ENCODE measurements around the gene PGA5.

Gene PGA5

GRCh38 chr11:61270354-61271076, 29.5 kb downstream of the PGA5 start:
- Histone ChIP-seq H3K4me3 (ENCODE audit: low read depth, low read length) (no peak overlapping the region), H3K9me3 (ENCODE audit: control insufficient read depth, insufficient read depth, low read length) (no peaks in the 10 kb centered on the region), H3K27me3 (ENCODE audit: control insufficient read depth, insufficient read depth, low read length) (no peaks in the 10 kb centered on the region), H3K27ac (ENCODE audit: low read depth, low read length) (no peak overlapping the region), H3K4me1 (ENCODE audit: control insufficient read depth, insufficient read depth, low read length) (no peaks in the 10 kb centered on the region), H3K9ac (ENCODE audit: low read depth, low read length) (no peak overlapping the region), H3K36me3 (ENCODE audit: control insufficient read depth, insufficient read depth, low read length) (peaks cover 40% of the 10 kb centered on the region)

- H3K27ac ChIP-seq (ENCODE audit: low read depth, low read length), result no peak overlapping the region
- H3K27me3 ChIP-seq (ENCODE audit: control insufficient read depth, insufficient read depth, low read length), result no peaks in the 10 kb centered on the region
- H3K36me3 ChIP-seq (ENCODE audit: control insufficient read depth, insufficient read depth, low read length), result peaks cover 48% of the 10 kb centered on the region
- no peaks in the 10 kb centered on the region for H3K9me3 ChIP-seq (ENCODE audit: control insufficient read depth, insufficient read depth, low read length)
- H3K4me1 ChIP-seq (ENCODE audit: control insufficient read depth, insufficient read depth, low read length), result no peaks in the 10 kb centered on the region
- H3K9ac ChIP-seq (ENCODE audit: low read depth, low read length), result no peak overlapping the region
- H3K4me3 ChIP-seq (ENCODE audit: low read depth, low read length), result no peak overlapping the region
These were observed 31.8 kb downstream of the PGA5 start for GRCh38 chr11:61272731-61273130.

- H3K9me3 ChIP-seq (ENCODE audit: control insufficient read depth, insufficient read depth, low read length), result no peaks in the 10 kb centered on the region
- no peak overlapping the region for H3K27ac ChIP-seq (ENCODE audit: low read depth, low read length)
- H3K4me1 ChIP-seq (ENCODE audit: control insufficient read depth, insufficient read depth, low read length), result no peaks in the 10 kb centered on the region
- no peak overlapping the region for H3K4me3 ChIP-seq (ENCODE audit: low read depth, low read length)
- H3K36me3 ChIP-seq (ENCODE audit: control insufficient read depth, insufficient read depth, low read length), result peaks cover 55% of the 10 kb centered on the region
- no peak overlapping the region for H3K9ac ChIP-seq (ENCODE audit: low read depth, low read length)
- H3K27me3 ChIP-seq (ENCODE audit: control insufficient read depth, insufficient read depth, low read length), result no peaks in the 10 kb centered on the region
These were observed 32.5 kb downstream of the PGA5 start for GRCh38 chr11:61273178-61274078.

GRCh38 chr11:61274084-61274483, 33.1 kb downstream of the PGA5 start:
- H3K36me3 ChIP-seq (ENCODE audit: control insufficient read depth, insufficient read depth, low read length), result peaks cover 57% of the 10 kb centered on the region
- H3K27ac ChIP-seq (ENCODE audit: low read depth, low read length), result no peak overlapping the region
- H3K4me1 ChIP-seq (ENCODE audit: control insufficient read depth, insufficient read depth, low read length), result no peaks in the 10 kb centered on the region
- no peaks in the 10 kb centered on the region for H3K27me3 ChIP-seq (ENCODE audit: control insufficient read depth, insufficient read depth, low read length)
- H3K9ac ChIP-seq (ENCODE audit: low read depth, low read length), result no peak overlapping the region
- no peak overlapping the region for H3K4me3 ChIP-seq (ENCODE audit: low read depth, low read length)
- no peaks in the 10 kb centered on the region for H3K9me3 ChIP-seq (ENCODE audit: control insufficient read depth, insufficient read depth, low read length)

- H3K4me3 ChIP-seq (ENCODE audit: low read depth, low read length), result no peak overlapping the region
- no peak overlapping the region for H3K27ac ChIP-seq (ENCODE audit: low read depth, low read length)
- peaks cover 4% of the 10 kb centered on the region for H3K4me1 ChIP-seq (ENCODE audit: control insufficient read depth, insufficient read depth, low read length)
- peaks cover 56% of the 10 kb centered on the region for H3K36me3 ChIP-seq (ENCODE audit: control insufficient read depth, insufficient read depth, low read length)
- no peak overlapping the region for H3K9ac ChIP-seq (ENCODE audit: low read depth, low read length)
- no peaks in the 10 kb centered on the region for H3K27me3 ChIP-seq (ENCODE audit: control insufficient read depth, insufficient read depth, low read length)
- no peaks in the 10 kb centered on the region for H3K9me3 ChIP-seq (ENCODE audit: control insufficient read depth, insufficient read depth, low read length)
These were observed 34.2 kb downstream of the PGA5 start for GRCh38 chr11:61275191-61275590.

- no peaks in the 10 kb centered on the region for H3K9me3 ChIP-seq (ENCODE audit: control insufficient read depth, insufficient read depth, low read length)
- H3K4me1 ChIP-seq (ENCODE audit: control insufficient read depth, insufficient read depth, low read length), result peaks cover 19% of the 10 kb centered on the region
- H3K36me3 ChIP-seq (ENCODE audit: control insufficient read depth, insufficient read depth, low read length), result peaks cover 52% of the 10 kb centered on the region
- H3K27me3 ChIP-seq (ENCODE audit: control insufficient read depth, insufficient read depth, low read length), result no peaks in the 10 kb centered on the region
- H3K9ac ChIP-seq (ENCODE audit: low read depth, low read length), result no peak overlapping the region
- H3K27ac ChIP-seq (ENCODE audit: low read depth, low read length), result no peak overlapping the region
- no peak overlapping the region for H3K4me3 ChIP-seq (ENCODE audit: low read depth, low read length)
These were observed 36.4 kb downstream of the PGA5 start for GRCh38 chr11:61277186-61278000.

GRCh38 chr11:61278001-61278470, 37.1 kb downstream of the PGA5 start:
- no peaks in the 10 kb centered on the region for H3K27me3 ChIP-seq (ENCODE audit: control insufficient read depth, insufficient read depth, low read length)
- peaks cover 19% of the 10 kb centered on the region for H3K4me1 ChIP-seq (ENCODE audit: control insufficient read depth, insufficient read depth, low read length)
- H3K9ac ChIP-seq (ENCODE audit: low read depth, low read length), result no peak overlapping the region
- H3K36me3 ChIP-seq (ENCODE audit: control insufficient read depth, insufficient read depth, low read length), result peaks cover 52% of the 10 kb centered on the region
- no peak overlapping the region for H3K27ac ChIP-seq (ENCODE audit: low read depth, low read length)
- H3K9me3 ChIP-seq (ENCODE audit: control insufficient read depth, insufficient read depth, low read length), result no peaks in the 10 kb centered on the region
- H3K4me3 ChIP-seq (ENCODE audit: low read depth, low read length), result no peak overlapping the region

- Histone ChIP-seq H3K9ac (ENCODE audit: low read depth, low read length) (no peak overlapping the region), H3K4me1 (ENCODE audit: control insufficient read depth, insufficient read depth, low read length) (peaks cover 19% of the 10 kb centered on the region), H3K36me3 (ENCODE audit: control insufficient read depth, insufficient read depth, low read length) (peaks cover 54% of the 10 kb centered on the region), H3K27ac (ENCODE audit: low read depth, low read length) (no peak overlapping the region), H3K9me3 (ENCODE audit: control insufficient read depth, insufficient read depth, low read length) (no peaks in the 10 kb centered on the region), H3K27me3 (ENCODE audit: control insufficient read depth, insufficient read depth, low read length) (no peaks in the 10 kb centered on the region), H3K4me3 (ENCODE audit: low read depth, low read length) (no peak overlapping the region)
These were observed 39.1 kb downstream of the PGA5 start for GRCh38 chr11:61279934-61280659.

- Histone ChIP-seq H3K9me3 (ENCODE audit: control insufficient read depth, insufficient read depth, low read length) (no peaks in the 10 kb centered on the region), H3K27me3 (ENCODE audit: control insufficient read depth, insufficient read depth, low read length) (no peaks in the 10 kb centered on the region), H3K9ac (ENCODE audit: low read depth, low read length) (no peak overlapping the region), H3K36me3 (ENCODE audit: control insufficient read depth, insufficient read depth, low read length) (peaks cover 55% of the 10 kb centered on the region), H3K27ac (ENCODE audit: low read depth, low read length) (no peak overlapping the region), H3K4me1 (ENCODE audit: control insufficient read depth, insufficient read depth, low read length) (peaks cover 19% of the 10 kb centered on the region), H3K4me3 (ENCODE audit: low read depth, low read length) (no peak overlapping the region)
These were observed 40.1 kb downstream of the PGA5 start for GRCh38 chr11:61280883-61281580.

Data from HUES48 (cell line).